LNCaP clone FGC (cell line): ENCODE results near the gene CCT3.
"Not testable (repeated sequence)": the region's sequence is repeated elsewhere in the genome, so short reads cannot be mapped to it uniquely, and the experiment has no call there.

Source experiments
- DNase-seq: peaks from one replicate; pipeline ENCODE4 v3.0.0-alpha.2; 2011; ENCODE audit warnings: low read depth
- H3K4me3 ChIP-seq: 2 replicates; pipeline ENCODE4 v1.5.1; 2011; ENCODE audit warnings: mild to moderate bottlenecking, low read depth, low read length, control low read depth
- TF ChIP-seq, protein P1 (sequence below): IDR thresholded peaks from 2 replicates; pipeline ENCODE4 v1.5.1; 2012; ENCODE audit warnings: mild to moderate bottlenecking; ENCODE audit not compliant: control insufficient read depth, insufficient read depth; ENCODE audit errors: extremely low read depth

The CCT3 gene

GRCh38 chr1:156359249-156359648, 21.2 kb upstream of the CCT3 start:
- no peak overlapping the region for H3K4me3 ChIP-seq
- no peak for DNase-seq
- TF ChIP-seq, protein P1, sequence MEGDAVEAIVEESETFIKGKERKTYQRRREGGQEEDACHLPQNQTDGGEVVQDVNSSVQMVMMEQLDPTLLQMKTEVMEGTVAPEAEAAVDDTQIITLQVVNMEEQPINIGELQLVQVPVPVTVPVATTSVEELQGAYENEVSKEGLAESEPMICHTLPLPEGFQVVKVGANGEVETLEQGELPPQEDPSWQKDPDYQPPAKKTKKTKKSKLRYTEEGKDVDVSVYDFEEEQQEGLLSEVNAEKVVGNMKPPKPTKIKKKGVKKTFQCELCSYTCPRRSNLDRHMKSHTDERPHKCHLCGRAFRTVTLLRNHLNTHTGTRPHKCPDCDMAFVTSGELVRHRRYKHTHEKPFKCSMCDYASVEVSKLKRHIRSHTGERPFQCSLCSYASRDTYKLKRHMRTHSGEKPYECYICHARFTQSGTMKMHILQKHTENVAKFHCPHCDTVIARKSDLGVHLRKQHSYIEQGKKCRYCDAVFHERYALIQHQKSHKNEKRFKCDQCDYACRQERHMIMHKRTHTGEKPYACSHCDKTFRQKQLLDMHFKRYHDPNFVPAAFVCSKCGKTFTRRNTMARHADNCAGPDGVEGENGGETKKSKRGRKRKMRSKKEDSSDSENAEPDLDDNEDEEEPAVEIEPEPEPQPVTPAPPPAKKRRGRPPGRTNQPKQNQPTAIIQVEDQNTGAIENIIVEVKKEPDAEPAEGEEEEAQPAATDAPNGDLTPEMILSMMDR = no peak

- DNase-seq = no peak
- TF ChIP-seq, protein P1 = no peak
- no peak overlapping the region for H3K4me3 ChIP-seq
Measured at GRCh38 chr1:156358641-156359040, 20.5 kb upstream of the CCT3 start.

GRCh38 chr1:156357977-156358376, 19.9 kb upstream of the CCT3 start:
- TF ChIP-seq, protein P1 = no peak
- H3K4me3 ChIP-seq = no peak overlapping the region
- DNase-seq = no peak

DNA sequence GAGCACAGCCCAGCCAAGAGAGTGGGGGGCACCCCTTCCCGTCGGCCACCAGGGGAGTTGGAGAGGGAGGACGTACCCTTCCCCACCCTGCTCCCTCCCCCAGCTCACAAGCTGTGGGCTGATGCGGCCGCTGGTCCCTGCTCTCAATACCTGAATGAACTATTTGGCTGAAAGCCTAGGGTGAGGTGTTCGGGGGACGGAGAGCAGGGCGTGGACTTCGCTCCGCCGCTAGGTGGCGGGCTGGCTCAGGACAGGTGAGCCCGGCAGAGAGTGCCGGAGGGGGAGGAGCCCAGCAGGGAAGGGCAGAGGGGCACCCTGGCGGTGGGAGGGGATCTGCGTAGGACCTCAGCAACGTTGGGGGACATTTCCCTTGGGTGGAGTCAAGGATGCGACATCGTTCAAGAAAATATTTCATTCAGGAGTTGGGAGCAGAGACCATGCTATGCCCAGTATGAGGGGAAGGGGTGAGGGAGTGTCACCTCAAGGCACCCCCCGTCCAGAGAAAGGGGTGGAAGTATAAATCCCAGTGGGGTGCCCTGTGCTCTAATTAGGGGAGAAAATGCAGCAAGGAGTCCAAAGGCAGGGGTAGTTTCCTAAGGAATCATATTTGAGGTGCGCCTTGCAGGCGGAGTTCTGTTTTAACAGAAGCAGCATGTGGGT, 18.9 kb upstream of the CCT3 start:
- peak; percentile 35 for DNase-seq

GRCh38 chr1:156356262-156356874, 18.3 kb upstream of the CCT3 start:
- no peak overlapping the region for H3K4me3 ChIP-seq
- no peak for DNase-seq
- TF ChIP-seq, protein P1 = no peak

More for the DNA sequence above, 18.9 kb upstream of the CCT3 start:
- H3K4me3 ChIP-seq = no peak overlapping the region
- TF ChIP-seq, protein P1 = peak; percentile 98

- H3K4me3 ChIP-seq, DNase-seq: not testable (repeated sequence)
Measured at GRCh38 chr1:156352481-156352880, 14.4 kb upstream of the CCT3 start.

GRCh38 chr1:156347331-156347730, 9.2 kb upstream of the CCT3 start:
- TF ChIP-seq, protein P1 = no peak
- no peak overlapping the region for H3K4me3 ChIP-seq
- no peak for DNase-seq
